Brain microvascular endothelial cell (primary cell): ENCODE data around the gene PTPN14.

Source experiments
- DNase-seq: peaks from one replicate; pipeline ENCODE4 v3.0.0-alpha.2; 2020
- H3K27ac ChIP-seq: fragments of 250-450 bp; sonication (Bioruptor Pico); 2 replicates; pipeline ENCODE4 v1.5.1; 2020; ENCODE audit warnings: mild to moderate bottlenecking, moderate library complexity
- H3K27me3 ChIP-seq: fragments of 250-450 bp; sonication (Bioruptor Pico); replicated peaks from 2 replicates; pipeline ENCODE4 v1.5.1; 2020; ENCODE audit warnings: mild to moderate bottlenecking
- H3K36me3 ChIP-seq: fragments of 250-450 bp; sonication (Bioruptor Pico); replicated peaks from 2 replicates; pipeline ENCODE4 v1.5.1; 2020; ENCODE audit warnings: mild to moderate bottlenecking
- H3K4me3 ChIP-seq: 2 replicates; pipeline ENCODE4 v1.5.1; 2011; ENCODE audit warnings: low read depth, mild to moderate bottlenecking, control low read depth, low read length, moderate library complexity
- CTCF ChIP-seq: IDR thresholded peaks from 2 replicates; pipeline ENCODE4 v1.5.1; 2011; ENCODE audit warnings: low read depth, mild to moderate bottlenecking, moderate library complexity, low read length, control low read depth, inconsistent platforms; ENCODE audit errors: missing control alignments
- in situ Hi-C: cut with HindIII; loops from 2 replicates; pipeline ENCODE4 v1.10.0; 2017; ENCODE audit warnings: low sequenced_read_pairs, low pct_ligation_motif_present

Gene PTPN14

GRCh38 chr1:214425716-214426425 lies 125.5 kb downstream of the PTPN14 start:
- DNase-seq = no peak
- Histone ChIP-seq H3K36me3 (no peaks in the 10 kb centered on the region), H3K4me3 (no peak overlapping the region), H3K27ac (peak overlapping the region; percentile 92), H3K27me3 (no peaks in the 10 kb centered on the region)
- in situ Hi-C loops = no loop called here
- TF ChIP-seq CTCF = no peak

GRCh38 chr1:214425101-214425500 lies 126.3 kb downstream of the PTPN14 start:
- Histone ChIP-seq H3K27me3 (no peaks in the 10 kb centered on the region), H3K27ac (peak overlapping the region; percentile 10), H3K4me3 (no peak overlapping the region), H3K36me3 (no peaks in the 10 kb centered on the region)
- in situ Hi-C loops = no loop called here
- no peak for DNase-seq
- TF ChIP-seq CTCF = no peak

GRCh38 chr1:214423045-214423444 lies 128.4 kb downstream of the PTPN14 start:
- H3K4me3 ChIP-seq = no peak overlapping the region
- no peaks in the 10 kb centered on the region for H3K36me3 ChIP-seq
- DNase-seq = no peak
- peak overlapping the region; percentile 90 for H3K27ac ChIP-seq
- no peak for TF ChIP-seq CTCF
- no peaks in the 10 kb centered on the region for H3K27me3 ChIP-seq
- in situ Hi-C loops = no loop called here

GRCh38 chr1:214422137-214422671 lies 129.2 kb downstream of the PTPN14 start:
- no peak for TF ChIP-seq CTCF
- no peaks in the 10 kb centered on the region for H3K27me3 ChIP-seq
- no peaks in the 10 kb centered on the region for H3K36me3 ChIP-seq
- DNase-seq = peak; percentile 91
- H3K4me3 ChIP-seq = no peak overlapping the region
- peak overlapping the region; percentile 90 for H3K27ac ChIP-seq
- in situ Hi-C loops = no loop called here

GRCh38 chr1:214420833-214421232 lies 130.6 kb downstream of the PTPN14 start:
- in situ Hi-C loops = no loop called here
- H3K4me3 ChIP-seq = no peak overlapping the region
- no peak for TF ChIP-seq CTCF
- H3K27ac ChIP-seq = peak overlapping the region; percentile 90
- H3K27me3 ChIP-seq = no peaks in the 10 kb centered on the region
- no peak for DNase-seq
- H3K36me3 ChIP-seq = no peaks in the 10 kb centered on the region

- H3K27me3 ChIP-seq = no peaks in the 10 kb centered on the region
- no peak for TF ChIP-seq CTCF
- no peak overlapping the region for H3K4me3 ChIP-seq
- in situ Hi-C loops = no loop called here
- H3K36me3 ChIP-seq = no peaks in the 10 kb centered on the region
- peak overlapping the region; percentile 5 for H3K27ac ChIP-seq
- no peak for DNase-seq
Measured at GRCh38 chr1:214420341-214420740, 131.1 kb downstream of the PTPN14 start.
